OCI-LY3 (cell line): ENCODE data around the gene ABL2.
"Not testable (repeated sequence)": the region's sequence is repeated elsewhere in the genome, so short reads cannot be mapped to it uniquely, and the experiment has no call there.

ENCODE experiments used
- H2AFZ ChIP-seq: fragments of 200-600, 300-600 bp; shearing (Covaris generic); 2 replicates; pipeline ENCODE4 v1.6.0; 2014; ENCODE audit warnings: antibody characterized with exemption, low read depth, low read length
- H3K27ac ChIP-seq: fragments of 200-600, 300-600 bp; sonication (generic); 2 replicates; pipeline ENCODE4 v1.5.1; 2014; ENCODE audit warnings: mild to moderate bottlenecking, low read length, moderate library complexity, mixed read lengths
- H3K27me3 ChIP-seq: fragments of 200-600, 300-600 bp; sonication (generic); 2 replicates; pipeline ENCODE4 v1.6.1; 2014; ENCODE audit warnings: low read depth, low read length, mixed read lengths
- H3K36me3 ChIP-seq: fragments of 200-600, 300-600 bp; sonication (generic); replicated peaks from 2 replicates; pipeline ENCODE3; 2014; ENCODE audit warnings: low read depth, low read length, mixed read lengths
- H3K4me1 ChIP-seq: fragments of 300-600, 200-600 bp; sonication (generic); 2 replicates; pipeline ENCODE4 v1.6.1; 2014; ENCODE audit warnings: low read length, mixed read lengths
- H3K4me2 ChIP-seq: fragments of 200-600, 300-600 bp; sonication (generic); 2 replicates; pipeline ENCODE4 v1.6.1; 2014; ENCODE audit warnings: low read length, mixed read lengths
- H3K4me3 ChIP-seq: fragments of 300-600, 200-600 bp; sonication (generic); 2 replicates; pipeline ENCODE4 v1.5.1; 2014; ENCODE audit warnings: antibody characterized with exemption, mild to moderate bottlenecking, low read length, moderate library complexity
- H3K79me2 ChIP-seq: fragments of 300-600, 200-600 bp; shearing (Covaris generic); 2 replicates; pipeline ENCODE4 v1.6.1; 2014; ENCODE audit warnings: mild to moderate bottlenecking, low read length, mixed read lengths
- H3K9ac ChIP-seq: fragments of 300-600, 200-600 bp; shearing (Covaris generic); 2 replicates; pipeline ENCODE4 v1.6.0; 2014; ENCODE audit warnings: mild to moderate bottlenecking, low read length, moderate library complexity
- H3K9me3 ChIP-seq: fragments of 200-600, 300-600 bp; shearing (Covaris generic); 2 replicates; pipeline ENCODE4 v1.6.1; 2014; ENCODE audit warnings: low read length, mixed read lengths; ENCODE audit not compliant: insufficient read depth
- H4K20me1 ChIP-seq: fragments of 200-600, 300-600 bp; sonication (generic); 2 replicates; pipeline ENCODE4 v1.6.1; 2016; ENCODE audit warnings: low read length, mixed read lengths; ENCODE audit not compliant: insufficient read depth
- CTCF ChIP-seq: fragments of 200-600, 300-600 bp; sonication (generic); IDR thresholded peaks from 2 replicates; pipeline ENCODE4 v1.5.1; 2014; ENCODE audit warnings: antibody characterized with exemption, low read length, low read depth
- EZH2phosphoT487 ChIP-seq: fragments of 200-600 bp; shearing (Covaris generic); IDR thresholded peaks from 2 replicates; pipeline ENCODE4 v1.6.1; 2018; ENCODE audit warnings: antibody characterized with exemption, mixed run types, low read depth

ABL2 gene

DNA sequence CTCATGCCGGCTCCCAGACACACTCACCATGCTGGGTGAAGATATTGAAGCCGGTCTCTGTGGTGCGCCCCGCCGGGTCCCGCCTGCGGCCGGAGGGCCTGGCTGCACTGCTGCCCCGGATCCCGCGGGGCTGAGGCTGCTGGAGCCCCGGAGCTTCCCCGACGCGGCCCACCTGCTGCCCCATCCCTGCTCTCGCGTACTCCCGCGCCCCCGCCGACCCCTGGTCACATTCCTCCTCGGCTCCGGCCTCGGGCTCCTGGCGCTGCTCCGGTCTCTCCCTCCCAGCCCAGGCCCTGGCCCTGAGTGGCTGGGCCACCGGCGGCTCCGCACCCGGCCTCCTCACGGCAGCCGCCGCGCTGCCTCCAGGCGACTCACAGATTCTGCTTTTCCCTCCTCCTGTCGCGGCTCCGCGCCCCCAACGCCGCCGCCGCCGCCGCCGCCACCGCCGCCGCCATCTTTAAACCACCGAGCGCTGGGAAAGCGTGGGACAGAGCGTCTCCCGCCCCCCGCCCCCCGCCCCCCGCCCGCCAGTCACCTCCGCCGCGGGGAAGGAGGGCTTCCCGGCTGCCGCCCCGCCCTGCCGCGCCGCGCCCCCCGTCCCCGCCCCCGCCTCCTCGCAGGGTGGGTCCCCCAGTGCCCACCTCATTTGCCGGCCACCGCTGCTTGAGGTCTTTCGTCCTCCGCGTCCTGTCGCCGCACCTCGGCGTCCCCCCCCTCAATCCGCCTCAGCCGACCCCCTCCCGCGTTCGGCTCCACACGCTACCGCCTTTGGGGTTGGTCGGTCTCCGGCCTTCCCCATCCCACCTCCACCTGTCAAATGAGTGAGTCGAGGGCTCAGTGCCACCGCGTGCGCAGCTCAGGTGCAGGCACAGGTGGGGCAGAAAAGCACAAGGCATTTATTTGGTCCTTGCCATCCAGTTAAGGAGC is at the start of gene ABL2:
TSS of gene ABL2 (minus strand) at position 464 of the 927 bp plus-strand sequence. CDS start at position 184, 280 bp downstream.
- Histone ChIP-seq H3K79me2 (peaks cover 46% of the 10 kb centered on the region), H3K9ac (peak within 1 kb of the TSS; percentile 89), H4K20me1 (0 out of 2 replicates have a peak, but pooled peaks cover 2% of the 10 kb centered on the region), H2AFZ (peak within 1 kb of the TSS; percentile 99), H3K4me2 (peak within 1 kb of the TSS; percentile 91), H3K9me3 (no peaks in the 10 kb centered on the region), H3K27me3 (no peaks in the 10 kb centered on the region), H3K4me1 (peaks cover 32% of the 10 kb centered on the region), H3K36me3 (peaks cover 8% of the 10 kb centered on the region), H3K27ac (peak within 1 kb of the TSS; percentile 50), H3K4me3 (peak within 1 kb of the TSS; percentile 93)
- TF ChIP-seq CTCF (no peak), EZH2phosphoT487 (no peak)

DNA sequence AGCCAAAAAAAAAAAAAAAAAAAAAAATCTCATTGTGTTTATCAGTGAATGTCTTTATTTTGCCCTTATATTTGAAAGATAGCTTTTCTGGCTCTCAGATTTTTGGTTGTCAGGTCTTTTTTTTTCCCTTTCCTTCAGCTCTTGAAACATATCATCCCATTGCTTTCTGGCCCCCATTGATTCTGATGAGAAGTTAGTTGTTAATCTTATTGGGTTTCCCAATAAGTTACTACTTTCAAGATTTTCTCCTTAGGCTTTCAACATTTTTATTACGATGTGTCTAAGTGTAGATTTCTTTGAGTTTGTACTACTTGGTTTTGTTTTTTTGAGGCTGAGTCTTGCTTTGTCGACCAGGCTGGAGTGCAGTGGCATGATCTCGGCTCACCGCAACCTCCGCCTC is 49.4 kb upstream of the ABL2 start:
- Histone ChIP-seq H3K27me3 (no peaks in the 10 kb centered on the region), H3K4me3 (no peak overlapping the region), H3K9ac (no peak overlapping the region), H4K20me1 (no peaks in the 10 kb centered on the region), H3K4me1 (no peaks in the 10 kb centered on the region), H3K4me2 (no peak overlapping the region), H3K36me3 (no peaks in the 10 kb centered on the region), H2AFZ (no peak overlapping the region), H3K9me3 (peaks cover 5% of the 10 kb centered on the region; the same call in 1 of the 2 replicates), H3K27ac (no peak overlapping the region), H3K79me2 (no peaks in the 10 kb centered on the region)
- TF ChIP-seq CTCF, result no peak
- TF ChIP-seq EZH2phosphoT487, result no peak

DNA sequence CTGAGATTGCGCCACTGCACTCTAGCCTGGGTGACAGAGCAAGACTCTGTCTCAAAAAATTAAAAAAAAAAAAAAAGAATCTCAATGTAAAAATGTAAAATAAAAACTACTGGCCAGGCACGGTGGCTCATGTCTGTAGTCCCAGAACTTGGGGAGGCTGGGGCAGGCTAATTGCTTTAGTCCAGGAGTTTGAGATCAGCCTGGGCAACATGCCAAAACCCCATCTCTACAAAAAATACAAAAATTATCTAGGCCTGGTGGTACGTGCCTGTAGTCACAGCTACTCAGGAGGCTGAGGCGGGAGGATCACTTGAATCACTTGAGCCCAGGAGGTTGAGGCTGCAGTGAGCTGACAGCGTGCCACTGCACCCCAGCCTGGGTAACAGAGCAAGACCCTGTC is 44.9 kb upstream of the ABL2 start:
- H3K27me3 ChIP-seq, H3K27ac ChIP-seq, H4K20me1 ChIP-seq, H2AFZ ChIP-seq, H3K9ac ChIP-seq, H3K9me3 ChIP-seq, H3K4me1 ChIP-seq, H3K79me2 ChIP-seq, H3K36me3 ChIP-seq, H3K4me2 ChIP-seq, H3K4me3 ChIP-seq: not testable (repeated sequence)

DNA sequence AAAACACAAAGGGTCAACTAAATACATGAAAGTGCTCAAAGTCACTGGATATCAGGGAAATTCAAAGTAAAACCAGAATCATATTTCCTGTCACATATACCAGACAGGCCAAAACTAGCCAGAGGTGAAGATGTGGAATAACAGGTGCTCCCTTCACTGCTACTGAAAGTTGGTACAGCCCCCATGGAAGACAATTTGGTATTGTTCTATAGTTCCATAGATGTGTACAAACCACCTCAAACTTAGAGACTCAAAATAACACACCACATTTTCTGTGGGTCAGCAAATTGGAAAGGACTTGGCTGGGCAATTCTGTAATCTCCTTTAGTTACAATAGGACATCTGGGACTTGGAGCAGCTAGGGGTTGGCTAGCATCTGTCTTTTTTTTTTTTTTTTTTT is 39.6 kb upstream of the ABL2 start:
- Histone ChIP-seq H3K4me1 (no peaks in the 10 kb centered on the region), H3K9me3 (no peaks in the 10 kb centered on the region), H3K79me2 (no peaks in the 10 kb centered on the region), H2AFZ (no peak overlapping the region), H3K27me3 (no peaks in the 10 kb centered on the region), H3K27ac (no peak overlapping the region), H3K36me3 (no peaks in the 10 kb centered on the region), H3K4me3 (no peak overlapping the region), H3K4me2 (no peak overlapping the region), H4K20me1 (no peaks in the 10 kb centered on the region), H3K9ac (no peak overlapping the region)
- TF ChIP-seq CTCF (no peak), EZH2phosphoT487 (no peak)
